Thyroid gland (tissue), 4 donors: ENCODE data around the gene COL26A1.

Experiments
- CTCF ChIP-seq, 6 experiments: fragments of 200-600 bp in 3 of 6; fragments of 450-650 bp in 3 of 6; sonication (generic) in 3 of 6; IDR thresholded peaks; one replicate each; pipeline ENCODE4 v1.5.1; 2016 to 2019; ENCODE audit warnings: antibody characterized with exemption in 6 of 6, mild to moderate bottlenecking in 2 of 6, inconsistent platforms in 1 of 6, moderate library complexity in 1 of 6
- POLR2A ChIP-seq, 2 donors: fragments of 450-650 bp; IDR thresholded peaks; one replicate each; pipeline ENCODE4 v1.6.1; 2017; ENCODE audit warnings: antibody characterized with exemption in 2 of 2, mild to moderate bottlenecking in 2 of 2, moderate library complexity in 1 of 2

GRCh38 chr7:101393865-101394264 is 31.2 kb downstream of the COL26A1 start:
- no peak for TF ChIP-seq CTCF (IDR thresholded peaks at IDR 0.05)
- TF ChIP-seq POLR2A (IDR thresholded peaks at IDR 0.05), result no peak
